GM23338 (cell line): Measurements from ENCODE around the gene SACM1L.

Experiments used
- CREB1 ChIP-seq: fragments of 250-450 bp; sonication (Bioruptor Pico); IDR thresholded peaks from 2 replicates; pipeline ENCODE4 v1.5.0; 2020; ENCODE audit warnings: low read depth, mild to moderate bottlenecking, moderate library complexity
- ETS1 ChIP-seq: IDR thresholded peaks from 2 replicates; pipeline ENCODE4 v1.6.1; 2016; ENCODE audit warnings: antibody characterized with exemption
- EZH2 ChIP-seq: fragments of 200-600 bp; sonication (generic); IDR thresholded peaks from one replicate; pipeline ENCODE4 v1.8.0; 2017; ENCODE audit warnings: antibody characterized with exemption, mild to moderate bottlenecking, low read depth; ENCODE audit not compliant: unreplicated experiment
- EZH2phosphoT487 ChIP-seq: fragments of 200-600 bp; sonication (generic); IDR thresholded peaks from one replicate; pipeline ENCODE4 v1.8.1; 2018; ENCODE audit warnings: antibody characterized with exemption; ENCODE audit not compliant: unreplicated experiment
- JUNB ChIP-seq: IDR thresholded peaks from one replicate; pipeline ENCODE4 v1.6.1; 2016; ENCODE audit warnings: antibody characterized with exemption; ENCODE audit not compliant: unreplicated experiment
- NANOG ChIP-seq: IDR thresholded peaks from 2 replicates; pipeline ENCODE4 v1.6.1; 2016; ENCODE audit warnings: antibody characterized with exemption, borderline replicate concordance
- POLR2AphosphoS5 ChIP-seq: IDR thresholded peaks from 2 replicates; pipeline ENCODE4 v1.6.1; 2016; ENCODE audit warnings: antibody characterized with exemption, low read depth
- STAT1 ChIP-seq: IDR thresholded peaks from one replicate; pipeline ENCODE4 v1.6.1; 2016; ENCODE audit warnings: antibody characterized with exemption; ENCODE audit not compliant: unreplicated experiment
- ZNF114 ChIP-seq: fragments of 250-450 bp; sonication (Bioruptor Pico); IDR thresholded peaks from 2 replicates; pipeline ENCODE4 v1.5.0; 2020; ENCODE audit warnings: mild to moderate bottlenecking, moderate library complexity
- ZNF331 ChIP-seq: fragments of 250-450 bp; sonication (Bioruptor Pico); IDR thresholded peaks from 2 replicates; pipeline ENCODE4 v1.5.0; 2020; ENCODE audit warnings: low read depth, mild to moderate bottlenecking, moderate library complexity
- TF ChIP-seq, protein P1 (sequence below), 2 experiments: fragments of 200-600 bp in 1 of 2; sonication (generic) in 1 of 2; conservative IDR thresholded peaks; 2 replicates each; pipeline versions ENCODE4 v1.5.1 to v1.6.1; 2016 to 2017; ENCODE audit warnings: antibody characterized with exemption in 2 of 2, low read depth in 2 of 2, mild to moderate bottlenecking in 2 of 2, moderate library complexity in 1 of 2
- TF ChIP-seq, protein P2 (sequence below): IDR thresholded peaks from one replicate; pipeline ENCODE4 v1.6.1; 2018; ENCODE audit warnings: antibody characterized with exemption; ENCODE audit not compliant: unreplicated experiment

DNA sequence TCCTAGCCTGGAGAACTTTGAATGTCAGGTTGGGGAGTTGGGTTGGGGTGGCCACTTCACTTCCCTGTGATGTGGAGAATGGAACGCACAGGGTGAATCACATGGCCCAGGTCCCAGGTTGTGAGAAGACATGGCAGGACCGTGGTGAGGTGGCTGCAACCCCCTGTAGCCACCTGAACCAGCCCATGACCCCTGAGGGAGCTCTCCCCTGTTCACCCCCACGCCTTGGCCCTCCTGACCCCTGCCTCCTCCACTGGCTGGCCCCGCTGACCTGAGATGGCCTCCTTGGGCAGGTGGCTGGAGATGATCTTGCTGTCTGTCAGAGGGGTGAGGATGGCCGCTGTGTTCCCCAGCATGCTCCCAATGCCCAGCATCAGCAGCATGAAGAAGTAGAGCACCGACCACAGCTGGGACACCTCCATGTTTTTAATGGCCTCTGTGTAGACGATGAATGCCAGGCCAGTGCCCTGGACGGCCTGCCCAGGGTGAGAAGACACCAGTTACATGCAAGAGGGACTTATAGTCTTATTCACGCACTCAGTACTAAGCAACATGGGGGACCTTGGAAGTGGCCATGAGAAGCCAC, 76.2 kb downstream of the SACM1L start:
- TF ChIP-seq POLR2AphosphoS5 (no peak), EZH2 (no peak), EZH2phosphoT487 (no peak), JUNB (no peak), ZNF114 (CRISPR knock-in tag) (no peak), ZNF331 (no peak), NANOG (no peak), STAT1 (no peak), CREB1 (no peak), ETS1 (no peak)
- TF ChIP-seq, protein P1, sequence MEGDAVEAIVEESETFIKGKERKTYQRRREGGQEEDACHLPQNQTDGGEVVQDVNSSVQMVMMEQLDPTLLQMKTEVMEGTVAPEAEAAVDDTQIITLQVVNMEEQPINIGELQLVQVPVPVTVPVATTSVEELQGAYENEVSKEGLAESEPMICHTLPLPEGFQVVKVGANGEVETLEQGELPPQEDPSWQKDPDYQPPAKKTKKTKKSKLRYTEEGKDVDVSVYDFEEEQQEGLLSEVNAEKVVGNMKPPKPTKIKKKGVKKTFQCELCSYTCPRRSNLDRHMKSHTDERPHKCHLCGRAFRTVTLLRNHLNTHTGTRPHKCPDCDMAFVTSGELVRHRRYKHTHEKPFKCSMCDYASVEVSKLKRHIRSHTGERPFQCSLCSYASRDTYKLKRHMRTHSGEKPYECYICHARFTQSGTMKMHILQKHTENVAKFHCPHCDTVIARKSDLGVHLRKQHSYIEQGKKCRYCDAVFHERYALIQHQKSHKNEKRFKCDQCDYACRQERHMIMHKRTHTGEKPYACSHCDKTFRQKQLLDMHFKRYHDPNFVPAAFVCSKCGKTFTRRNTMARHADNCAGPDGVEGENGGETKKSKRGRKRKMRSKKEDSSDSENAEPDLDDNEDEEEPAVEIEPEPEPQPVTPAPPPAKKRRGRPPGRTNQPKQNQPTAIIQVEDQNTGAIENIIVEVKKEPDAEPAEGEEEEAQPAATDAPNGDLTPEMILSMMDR (conservative IDR thresholded peaks at IDR 0.05; ENCODE audit: low read depth in 2 of 2): no peak
- TF ChIP-seq, protein P2, sequence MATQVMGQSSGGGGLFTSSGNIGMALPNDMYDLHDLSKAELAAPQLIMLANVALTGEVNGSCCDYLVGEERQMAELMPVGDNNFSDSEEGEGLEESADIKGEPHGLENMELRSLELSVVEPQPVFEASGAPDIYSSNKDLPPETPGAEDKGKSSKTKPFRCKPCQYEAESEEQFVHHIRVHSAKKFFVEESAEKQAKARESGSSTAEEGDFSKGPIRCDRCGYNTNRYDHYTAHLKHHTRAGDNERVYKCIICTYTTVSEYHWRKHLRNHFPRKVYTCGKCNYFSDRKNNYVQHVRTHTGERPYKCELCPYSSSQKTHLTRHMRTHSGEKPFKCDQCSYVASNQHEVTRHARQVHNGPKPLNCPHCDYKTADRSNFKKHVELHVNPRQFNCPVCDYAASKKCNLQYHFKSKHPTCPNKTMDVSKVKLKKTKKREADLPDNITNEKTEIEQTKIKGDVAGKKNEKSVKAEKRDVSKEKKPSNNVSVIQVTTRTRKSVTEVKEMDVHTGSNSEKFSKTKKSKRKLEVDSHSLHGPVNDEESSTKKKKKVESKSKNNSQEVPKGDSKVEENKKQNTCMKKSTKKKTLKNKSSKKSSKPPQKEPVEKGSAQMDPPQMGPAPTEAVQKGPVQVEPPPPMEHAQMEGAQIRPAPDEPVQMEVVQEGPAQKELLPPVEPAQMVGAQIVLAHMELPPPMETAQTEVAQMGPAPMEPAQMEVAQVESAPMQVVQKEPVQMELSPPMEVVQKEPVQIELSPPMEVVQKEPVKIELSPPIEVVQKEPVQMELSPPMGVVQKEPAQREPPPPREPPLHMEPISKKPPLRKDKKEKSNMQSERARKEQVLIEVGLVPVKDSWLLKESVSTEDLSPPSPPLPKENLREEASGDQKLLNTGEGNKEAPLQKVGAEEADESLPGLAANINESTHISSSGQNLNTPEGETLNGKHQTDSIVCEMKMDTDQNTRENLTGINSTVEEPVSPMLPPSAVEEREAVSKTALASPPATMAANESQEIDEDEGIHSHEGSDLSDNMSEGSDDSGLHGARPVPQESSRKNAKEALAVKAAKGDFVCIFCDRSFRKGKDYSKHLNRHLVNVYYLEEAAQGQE: no peak
